ENCODE measurements around the gene ABCC1.

- TF ChIP-seq EZH2phosphoT487 (conservative IDR thresholded peaks at IDR 0.05; ENCODE audit: low read length) (no peak), CTCF (IDR thresholded peaks at IDR 0.05; ENCODE audit: insufficient read depth, low read length, poor library complexity, severe bottlenecking) (no peak)
Observed at GRCh38 chr16:15980329-15980728, 30.9 kb downstream of the ABCC1 start.

Measured in SU-DHL-6 (cell line).